Large intestine (tissue), 3 donors: ENCODE results near the gene SYNDIG1. TPM values are rescaled to one million over a fixed set of nuclear protein-coding genes. Genes with fewer than 3 reads are reported as not detected.

Experiments used
- DNase-seq, 2 donors: peaks; one replicate each; pipeline versions ENCODE4 v3.0.0 to v3.0.0-alpha.2; 2013
- H3K27ac ChIP-seq: one replicate; pipeline ENCODE4 v1.5.1; 2013; ENCODE audit warnings: low read length
- H3K27me3 ChIP-seq: 2 replicates; pipeline ENCODE4 v1.6.1; 2013; ENCODE audit warnings: low read length; ENCODE audit not compliant: control insufficient read depth, insufficient read depth
- H3K36me3 ChIP-seq: 2 replicates; pipeline ENCODE4 v1.6.1; 2013; ENCODE audit warnings: low read length; ENCODE audit not compliant: control insufficient read depth, insufficient read depth
- H3K4me1 ChIP-seq: one replicate; pipeline ENCODE4 v1.6.1; 2013; ENCODE audit warnings: low read length; ENCODE audit not compliant: control insufficient read depth, insufficient read depth
- H3K4me3 ChIP-seq: one replicate; pipeline ENCODE4 v1.5.1; 2013; ENCODE audit warnings: low read length
- H3K9me3 ChIP-seq: one replicate; pipeline ENCODE4 v1.6.1; 2013; ENCODE audit warnings: mild to moderate bottlenecking, low read depth, low read length, moderate library complexity; ENCODE audit not compliant: control insufficient read depth
- WGBS: methylation state at CpG from one replicate; pipeline ENCODE4 v1.1.5; 2013; ENCODE audit warnings: low lambda C conversion rate; ENCODE audit not compliant: insufficient coverage; 5-methylcytosine and 5-hydroxymethylcytosine counted together
- polyA plus RNA-seq: library from polyadenylated mRNA; unstranded; fragments of 120-200 nt; gene quantifications from one replicate; pipeline ENCODE4 v1.2.1, GENCODE V29; 2013

SYNDIG1 gene
- polyA plus RNA-seq, 1 donor, result 2.0 TPM

DNA sequence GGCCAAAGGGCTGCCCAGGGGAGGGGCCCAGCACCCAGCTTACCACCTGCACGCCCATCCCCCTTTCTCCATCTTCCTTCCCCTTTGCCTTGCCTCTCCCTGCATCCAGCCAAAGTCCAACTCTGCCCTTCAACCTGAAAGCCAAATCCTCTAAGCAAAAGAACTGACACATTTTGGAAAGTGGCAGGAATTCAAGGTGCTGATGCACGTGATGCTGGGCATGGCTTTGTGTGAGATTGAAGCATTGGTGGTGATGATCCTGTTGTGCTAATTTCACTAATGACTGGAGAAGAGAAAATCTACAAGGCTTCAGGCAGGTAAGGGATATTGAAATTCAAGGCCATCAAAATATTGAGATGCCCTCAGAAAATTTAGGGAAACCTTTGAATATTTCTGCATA, 23.3 kb downstream of the SYNDIG1 start:
- Histone ChIP-seq H3K27me3 (no peaks in the 10 kb centered on the region), H3K9me3 (no peaks in the 10 kb centered on the region), H3K27ac (no peak overlapping the region), H3K36me3 (no peaks in the 10 kb centered on the region), H3K4me3 (no peak overlapping the region), H3K4me1 (peaks cover 3% of the 10 kb centered on the region)
- 83% methylated on average over 1 of the region's 2 CpGs for WGBS
- no peak for DNase-seq

DNA sequence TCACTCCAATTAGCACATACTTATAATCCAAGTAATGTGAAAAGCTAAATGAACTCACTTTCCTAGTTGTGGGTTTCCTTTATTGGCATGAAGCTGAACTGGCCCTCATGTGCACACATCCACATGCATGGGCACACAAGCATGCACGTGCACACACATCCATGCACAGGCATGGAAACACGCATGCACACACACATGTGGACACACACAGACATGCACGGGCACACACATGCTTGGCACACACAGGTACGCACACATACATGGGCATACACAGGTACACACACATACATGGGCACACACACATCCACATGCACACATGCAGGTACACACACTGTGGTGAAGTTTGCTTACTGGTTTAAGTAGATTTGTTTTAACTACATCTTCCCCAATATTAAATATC, 23.8 kb downstream of the SYNDIG1 start:
- no peak for DNase-seq
- H3K27me3 ChIP-seq, result no peaks in the 10 kb centered on the region
- H3K4me3 ChIP-seq, result no peak overlapping the region
- H3K4me1 ChIP-seq, result peaks cover 3% of the 10 kb centered on the region
- no peaks in the 10 kb centered on the region for H3K36me3 ChIP-seq
- WGBS, result no CpG with 5 or more reads among the region's 4 CpGs
- H3K27ac ChIP-seq, result no peak overlapping the region
- no peaks in the 10 kb centered on the region for H3K9me3 ChIP-seq

DNA sequence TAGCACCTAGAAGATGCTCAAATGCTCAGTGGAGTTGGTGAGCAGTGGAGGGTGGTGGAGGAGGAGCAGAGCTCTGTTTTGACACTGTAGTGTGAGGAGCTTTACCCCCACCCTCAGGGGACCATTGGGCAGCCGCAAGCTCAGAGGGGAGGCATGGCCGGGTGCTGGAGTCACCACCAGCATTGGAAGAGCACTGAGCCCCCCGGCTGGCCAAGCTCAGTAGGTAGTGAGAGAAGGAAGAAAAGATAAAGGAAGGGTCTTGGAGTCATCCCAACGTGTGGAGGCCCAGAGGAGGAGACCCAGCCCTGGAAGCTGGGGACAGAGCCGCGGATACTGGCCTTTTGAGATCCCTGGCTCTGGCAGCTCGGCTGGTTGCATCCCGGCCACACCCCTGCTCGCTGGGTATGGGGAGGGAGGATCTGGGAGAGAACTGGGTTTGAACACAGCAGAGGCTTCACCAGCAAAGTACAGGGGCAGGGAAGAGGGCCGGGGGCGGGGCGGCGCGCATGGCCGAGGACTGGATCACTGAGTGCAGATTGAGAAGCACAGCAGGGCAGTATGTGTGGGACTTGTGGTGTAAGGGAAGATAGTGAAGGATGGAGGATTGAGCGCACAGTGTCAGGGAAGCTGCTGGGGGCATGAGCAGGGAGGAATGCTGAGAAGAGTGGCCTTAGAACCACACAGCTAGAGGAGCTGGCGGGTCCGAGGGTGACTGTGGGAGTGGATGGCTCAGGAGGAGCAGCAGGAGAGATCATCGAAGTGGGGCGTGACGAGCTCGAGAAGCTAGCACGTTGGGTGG, 24.4 kb downstream of the SYNDIG1 start:
- no peaks in the 10 kb centered on the region for H3K9me3 ChIP-seq
- H3K4me3 ChIP-seq, result no peak overlapping the region
- no peaks in the 10 kb centered on the region for H3K36me3 ChIP-seq
- H3K27ac ChIP-seq, result no peak overlapping the region
- peaks cover 3% of the 10 kb centered on the region for H3K4me1 ChIP-seq
- H3K27me3 ChIP-seq, result no peaks in the 10 kb centered on the region
- DNase-seq, result no peak
- no CpG with 5 or more reads among the region's 23 CpGs for WGBS

DNA sequence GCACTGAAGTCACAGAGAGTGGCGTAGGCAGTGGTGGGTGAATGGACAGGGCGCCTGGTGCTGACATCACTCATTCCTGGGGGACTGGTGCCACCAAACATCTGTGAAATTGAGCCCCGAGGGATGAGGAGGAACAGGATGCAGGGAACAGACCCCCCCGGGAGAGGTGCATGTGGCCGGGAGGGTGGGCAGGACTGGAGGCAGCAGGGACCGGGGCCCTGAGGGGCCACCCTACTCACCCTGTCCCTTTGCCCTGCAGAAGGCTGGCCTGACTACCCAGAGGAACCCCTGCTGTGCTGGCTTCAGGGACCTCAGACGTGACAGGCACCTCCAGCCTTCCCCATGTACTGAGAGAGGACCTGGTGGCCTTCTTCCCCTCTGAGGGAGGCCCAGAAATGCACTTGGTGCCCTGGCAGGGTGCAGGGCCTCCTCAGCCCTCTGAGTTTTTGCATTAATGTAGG, 25.1 kb downstream of the SYNDIG1 start:
- no peaks in the 10 kb centered on the region for H3K9me3 ChIP-seq
- DNase-seq, result no peak
- whole genome bisulfite sequencing, result no CpG with 5 or more reads among the region's 7 CpGs
- H3K36me3 ChIP-seq, result no peaks in the 10 kb centered on the region
- H3K4me3 ChIP-seq, result no peak overlapping the region
- no peaks in the 10 kb centered on the region for H3K27me3 ChIP-seq
- H3K4me1 ChIP-seq, result peaks cover 3% of the 10 kb centered on the region
- H3K27ac ChIP-seq, result no peak overlapping the region

- H3K4me1 ChIP-seq, result peaks cover 3% of the 10 kb centered on the region
- no peak for DNase-seq
- no peaks in the 10 kb centered on the region for H3K36me3 ChIP-seq
- H3K27me3 ChIP-seq, result no peaks in the 10 kb centered on the region
- WGBS, result no CpG with 5 or more reads among the region's 8 CpGs
- H3K27ac ChIP-seq, result no peak overlapping the region
- H3K4me3 ChIP-seq, result no peak overlapping the region
- no peaks in the 10 kb centered on the region for H3K9me3 ChIP-seq
These were observed 25.8 kb downstream of the SYNDIG1 start for GRCh38 chr20:24495266-24495665.

DNA sequence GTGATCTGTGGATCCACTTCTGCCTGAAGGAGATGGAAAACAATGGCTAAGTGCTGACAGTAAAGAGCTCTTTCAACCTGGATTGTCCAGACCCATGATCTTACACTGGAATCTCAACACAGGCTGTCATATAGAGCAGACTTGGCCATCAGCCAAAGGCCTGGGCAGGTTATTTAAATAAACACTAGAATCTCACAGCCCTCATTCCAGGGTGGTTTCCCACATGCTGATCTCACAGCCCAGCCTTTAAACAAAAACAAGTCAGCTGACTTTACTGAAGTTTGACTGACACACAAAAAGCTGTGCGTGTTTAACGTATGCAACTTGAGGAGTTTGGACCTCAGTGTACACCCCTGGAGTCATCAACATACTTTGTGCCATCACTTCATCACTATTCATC, 28.4 kb downstream of the SYNDIG1 start:
- DNase-seq, result peak; percentile 75 to 86
- H3K36me3 ChIP-seq, result no peaks in the 10 kb centered on the region
- H3K9me3 ChIP-seq, result no peaks in the 10 kb centered on the region
- WGBS, result no CpG with 5 or more reads among the region's 2 CpGs
- peaks cover 3% of the 10 kb centered on the region for H3K4me1 ChIP-seq
- H3K27ac ChIP-seq, result no peak overlapping the region
- no peaks in the 10 kb centered on the region for H3K27me3 ChIP-seq
- no peak overlapping the region for H3K4me3 ChIP-seq

DNA sequence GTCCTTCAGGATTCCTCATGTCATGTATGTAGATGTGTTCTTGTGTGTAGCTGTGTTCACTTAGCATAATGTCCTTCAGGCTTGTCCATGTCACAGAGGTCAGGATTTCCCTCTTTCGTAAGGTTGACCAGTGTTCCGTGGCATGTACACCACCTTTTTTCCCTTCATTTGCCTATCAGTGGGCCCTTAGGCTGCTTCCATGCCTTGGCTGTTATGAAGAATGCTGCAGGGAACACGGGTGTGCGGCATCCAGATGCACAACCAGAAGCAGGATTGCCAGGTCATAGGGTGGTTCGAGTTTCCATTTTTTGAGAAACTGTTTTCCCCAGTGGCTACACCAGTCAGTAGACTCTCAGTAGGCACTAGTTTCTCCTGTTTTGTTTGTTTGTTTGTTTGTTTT, 29.2 kb downstream of the SYNDIG1 start:
- no CpG with 5 or more reads among the region's 5 CpGs for WGBS
- DNase-seq, result no peak
- Histone ChIP-seq H3K27ac (no peak overlapping the region), H3K36me3 (no peaks in the 10 kb centered on the region), H3K4me1 (peaks cover 4% of the 10 kb centered on the region), H3K4me3 (no peak overlapping the region), H3K9me3 (no peaks in the 10 kb centered on the region), H3K27me3 (no peaks in the 10 kb centered on the region)

DNA sequence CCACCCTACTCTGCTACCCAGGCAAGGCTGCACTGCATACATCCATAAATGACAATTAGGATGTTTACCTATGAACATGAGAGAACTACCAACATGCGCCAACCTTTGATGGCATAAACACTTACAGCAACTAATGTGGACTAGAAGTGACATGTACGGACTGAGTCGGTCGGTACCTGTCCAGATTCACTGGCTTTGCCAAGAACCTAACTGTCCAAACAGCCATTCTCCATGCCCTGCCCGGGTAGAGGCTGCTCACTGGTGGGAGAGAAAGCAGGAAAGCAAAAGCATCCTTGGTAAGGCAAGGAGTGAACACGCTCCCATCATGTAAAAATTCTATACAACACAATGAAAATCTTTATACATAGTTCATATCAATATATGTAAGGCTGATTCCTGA, 30.0 kb downstream of the SYNDIG1 start:
- H3K4me3 ChIP-seq, result no peak overlapping the region
- no peaks in the 10 kb centered on the region for H3K36me3 ChIP-seq
- no peaks in the 10 kb centered on the region for H3K9me3 ChIP-seq
- DNase-seq, result no peak
- no peaks in the 10 kb centered on the region for H3K27me3 ChIP-seq
- peaks cover 6% of the 10 kb centered on the region for H3K4me1 ChIP-seq
- no CpG with 5 or more reads among the region's 6 CpGs for WGBS
- H3K27ac ChIP-seq, result no peak overlapping the region

DNA sequence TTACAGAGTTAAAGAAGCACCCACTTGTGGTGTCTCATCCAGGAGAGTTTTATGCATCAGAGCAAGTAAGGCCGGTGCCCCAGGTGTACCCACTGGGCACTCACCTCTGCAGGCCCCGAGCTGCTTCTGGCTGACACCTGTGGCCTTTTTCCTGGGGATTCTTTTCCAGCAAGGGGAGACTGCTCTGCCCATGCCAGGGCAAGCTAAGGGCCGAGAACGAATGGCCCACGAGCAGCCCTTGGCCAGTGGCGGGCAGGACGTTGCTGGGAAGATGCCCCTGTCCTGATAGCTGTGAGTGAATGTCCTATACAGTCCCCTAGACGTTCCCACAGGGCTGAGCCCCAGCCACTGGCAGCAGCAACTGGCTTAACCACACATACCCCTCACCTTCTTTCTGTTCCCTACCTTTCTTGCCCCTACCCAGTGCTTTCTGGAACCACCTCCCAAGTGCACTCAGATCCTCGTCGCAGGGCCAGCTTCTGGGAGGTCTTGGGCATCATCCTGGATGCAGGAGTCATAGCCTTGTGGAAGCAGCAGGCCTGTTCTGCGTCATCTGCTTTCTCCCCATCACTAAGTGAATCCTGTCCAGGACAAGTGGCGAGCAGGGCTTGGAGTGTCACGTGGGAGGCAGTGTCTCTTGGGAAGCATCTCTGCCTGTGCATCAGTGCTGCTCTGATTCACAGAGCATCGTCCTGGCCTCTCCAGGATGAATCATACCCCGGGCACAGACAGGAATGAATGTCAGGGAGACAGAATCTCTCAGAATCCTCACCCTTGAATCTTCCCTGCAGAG, 32.5 kb downstream of the SYNDIG1 start:
- H3K27ac ChIP-seq, result no peak overlapping the region
- no peak overlapping the region for H3K4me3 ChIP-seq
- H3K4me1 ChIP-seq, result peaks cover 6% of the 10 kb centered on the region
- H3K9me3 ChIP-seq, result no peaks in the 10 kb centered on the region
- H3K27me3 ChIP-seq, result no peaks in the 10 kb centered on the region
- no peaks in the 10 kb centered on the region for H3K36me3 ChIP-seq
- WGBS, result 80% methylated on average over 2 of the region's 15 CpGs
- DNase-seq, result no peak

DNA sequence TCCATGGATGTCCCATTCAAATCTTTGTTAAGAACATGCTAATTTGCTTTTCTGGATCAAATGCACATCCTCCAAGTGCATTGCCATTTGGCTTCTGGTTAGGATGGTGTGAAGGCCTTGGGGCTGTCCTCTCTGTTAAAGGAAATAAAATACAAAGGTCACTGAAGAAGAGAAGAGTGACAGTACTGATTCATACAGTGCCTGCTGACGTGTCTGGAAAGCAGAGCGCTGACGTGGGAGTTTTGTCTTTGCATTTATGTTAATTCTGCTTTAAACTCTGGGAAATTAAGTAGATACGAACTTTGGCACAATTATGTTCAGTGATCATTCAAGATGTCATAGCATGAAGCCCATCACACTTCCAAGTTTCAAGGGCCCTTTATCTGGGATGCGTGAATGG, 33.2 kb downstream of the SYNDIG1 start:
- Histone ChIP-seq H3K36me3 (no peaks in the 10 kb centered on the region), H3K9me3 (no peaks in the 10 kb centered on the region), H3K27me3 (no peaks in the 10 kb centered on the region), H3K27ac (no peak overlapping the region), H3K4me3 (no peak overlapping the region), H3K4me1 (peaks cover 5% of the 10 kb centered on the region)
- peak in 1 of 2 donors; percentile 22 for DNase-seq
- WGBS, result no CpG with 5 or more reads among the region's 5 CpGs
